Measurements from ENCODE around the gene MAD1L1.

GRCh38 chr7:2098496-2098895, 134.2 kb downstream of the MAD1L1 start:
- TF ChIP-seq CTCF (IDR thresholded peaks at IDR 0.05) (no peak), POLR2A (IDR thresholded peaks at IDR 0.05) (no peak), EP300 (IDR thresholded peaks at IDR 0.05) (no peak)
